ENCODE data around the gene RANBP1.

Gene RANBP1

DNA sequence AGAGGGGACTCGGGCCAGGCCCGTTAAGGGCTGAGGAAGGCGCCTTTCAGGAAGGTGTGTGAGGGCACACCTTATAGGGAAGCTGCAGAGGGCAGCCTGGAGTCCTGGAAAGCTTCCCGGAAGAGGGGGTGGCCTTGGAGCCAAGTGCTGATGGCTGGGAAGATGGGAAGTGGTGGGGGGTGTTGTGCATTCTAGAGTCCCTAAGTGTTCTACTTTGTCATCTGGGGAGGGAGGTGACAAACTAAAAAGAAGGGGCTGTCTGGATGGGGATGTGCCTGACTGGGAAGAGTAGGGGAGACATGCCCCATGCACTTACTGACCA is 22.5 kb downstream of the RANBP1 start:
- Histone ChIP-seq H3K4me3 (replicated peaks; ENCODE audit: insufficient read depth, low read length) (no peak overlapping the region), H3K27ac (replicated peaks) (no peak overlapping the region), H3K27me3 (ENCODE audit: insufficient read depth, poor library complexity, severe bottlenecking) (no peaks in the 10 kb centered on the region)
- TF ChIP-seq, protein P1, sequence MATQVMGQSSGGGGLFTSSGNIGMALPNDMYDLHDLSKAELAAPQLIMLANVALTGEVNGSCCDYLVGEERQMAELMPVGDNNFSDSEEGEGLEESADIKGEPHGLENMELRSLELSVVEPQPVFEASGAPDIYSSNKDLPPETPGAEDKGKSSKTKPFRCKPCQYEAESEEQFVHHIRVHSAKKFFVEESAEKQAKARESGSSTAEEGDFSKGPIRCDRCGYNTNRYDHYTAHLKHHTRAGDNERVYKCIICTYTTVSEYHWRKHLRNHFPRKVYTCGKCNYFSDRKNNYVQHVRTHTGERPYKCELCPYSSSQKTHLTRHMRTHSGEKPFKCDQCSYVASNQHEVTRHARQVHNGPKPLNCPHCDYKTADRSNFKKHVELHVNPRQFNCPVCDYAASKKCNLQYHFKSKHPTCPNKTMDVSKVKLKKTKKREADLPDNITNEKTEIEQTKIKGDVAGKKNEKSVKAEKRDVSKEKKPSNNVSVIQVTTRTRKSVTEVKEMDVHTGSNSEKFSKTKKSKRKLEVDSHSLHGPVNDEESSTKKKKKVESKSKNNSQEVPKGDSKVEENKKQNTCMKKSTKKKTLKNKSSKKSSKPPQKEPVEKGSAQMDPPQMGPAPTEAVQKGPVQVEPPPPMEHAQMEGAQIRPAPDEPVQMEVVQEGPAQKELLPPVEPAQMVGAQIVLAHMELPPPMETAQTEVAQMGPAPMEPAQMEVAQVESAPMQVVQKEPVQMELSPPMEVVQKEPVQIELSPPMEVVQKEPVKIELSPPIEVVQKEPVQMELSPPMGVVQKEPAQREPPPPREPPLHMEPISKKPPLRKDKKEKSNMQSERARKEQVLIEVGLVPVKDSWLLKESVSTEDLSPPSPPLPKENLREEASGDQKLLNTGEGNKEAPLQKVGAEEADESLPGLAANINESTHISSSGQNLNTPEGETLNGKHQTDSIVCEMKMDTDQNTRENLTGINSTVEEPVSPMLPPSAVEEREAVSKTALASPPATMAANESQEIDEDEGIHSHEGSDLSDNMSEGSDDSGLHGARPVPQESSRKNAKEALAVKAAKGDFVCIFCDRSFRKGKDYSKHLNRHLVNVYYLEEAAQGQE (IDR thresholded peaks at IDR 0.05; ENCODE audit: insufficient replicate concordance, low read depth): no peak
- TF ChIP-seq GABPA (IDR thresholded peaks at IDR 0.05; ENCODE audit: low read depth) (no peak), POLR2AphosphoS5 (IDR thresholded peaks at IDR 0.05; ENCODE audit: low read depth) (no peak), SPI1 (IDR thresholded peaks at IDR 0.05; ENCODE audit: borderline replicate concordance, low read depth) (no peak)
- TF ChIP-seq, protein P2, sequence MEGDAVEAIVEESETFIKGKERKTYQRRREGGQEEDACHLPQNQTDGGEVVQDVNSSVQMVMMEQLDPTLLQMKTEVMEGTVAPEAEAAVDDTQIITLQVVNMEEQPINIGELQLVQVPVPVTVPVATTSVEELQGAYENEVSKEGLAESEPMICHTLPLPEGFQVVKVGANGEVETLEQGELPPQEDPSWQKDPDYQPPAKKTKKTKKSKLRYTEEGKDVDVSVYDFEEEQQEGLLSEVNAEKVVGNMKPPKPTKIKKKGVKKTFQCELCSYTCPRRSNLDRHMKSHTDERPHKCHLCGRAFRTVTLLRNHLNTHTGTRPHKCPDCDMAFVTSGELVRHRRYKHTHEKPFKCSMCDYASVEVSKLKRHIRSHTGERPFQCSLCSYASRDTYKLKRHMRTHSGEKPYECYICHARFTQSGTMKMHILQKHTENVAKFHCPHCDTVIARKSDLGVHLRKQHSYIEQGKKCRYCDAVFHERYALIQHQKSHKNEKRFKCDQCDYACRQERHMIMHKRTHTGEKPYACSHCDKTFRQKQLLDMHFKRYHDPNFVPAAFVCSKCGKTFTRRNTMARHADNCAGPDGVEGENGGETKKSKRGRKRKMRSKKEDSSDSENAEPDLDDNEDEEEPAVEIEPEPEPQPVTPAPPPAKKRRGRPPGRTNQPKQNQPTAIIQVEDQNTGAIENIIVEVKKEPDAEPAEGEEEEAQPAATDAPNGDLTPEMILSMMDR (IDR thresholded peaks at IDR 0.05; ENCODE audit: insufficient read depth, low read length): no peak
- no peak for DNase-seq (ENCODE audit: low read depth in 1 of 2, low spot score in 1 of 2)

DNA sequence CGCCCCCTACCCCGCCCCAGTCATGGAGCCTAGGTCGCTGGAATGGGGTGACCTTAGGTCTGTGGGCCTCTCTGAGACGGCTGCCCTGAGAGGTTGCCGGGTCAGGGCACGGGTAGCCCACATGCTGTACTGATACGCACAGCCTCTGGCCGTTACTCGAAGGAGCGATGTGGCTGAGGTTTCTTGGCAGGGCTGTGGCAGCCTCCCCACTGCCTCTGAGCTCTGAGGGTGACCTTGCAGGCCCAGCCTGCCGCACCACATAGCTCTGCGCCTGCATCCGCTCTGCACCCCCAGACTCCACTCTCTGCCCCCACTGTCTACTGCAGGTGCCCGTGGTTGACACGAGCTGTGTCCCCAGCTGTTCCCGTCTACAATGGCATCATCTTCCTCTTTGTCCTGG is 23.0 kb downstream of the RANBP1 start:
- TF ChIP-seq SPI1 (IDR thresholded peaks at IDR 0.05; ENCODE audit: borderline replicate concordance, low read depth) (no peak), GABPA (IDR thresholded peaks at IDR 0.05; ENCODE audit: low read depth) (no peak)
- TF ChIP-seq, protein P2 (IDR thresholded peaks at IDR 0.05; ENCODE audit: insufficient read depth, low read length): no peak

DNA sequence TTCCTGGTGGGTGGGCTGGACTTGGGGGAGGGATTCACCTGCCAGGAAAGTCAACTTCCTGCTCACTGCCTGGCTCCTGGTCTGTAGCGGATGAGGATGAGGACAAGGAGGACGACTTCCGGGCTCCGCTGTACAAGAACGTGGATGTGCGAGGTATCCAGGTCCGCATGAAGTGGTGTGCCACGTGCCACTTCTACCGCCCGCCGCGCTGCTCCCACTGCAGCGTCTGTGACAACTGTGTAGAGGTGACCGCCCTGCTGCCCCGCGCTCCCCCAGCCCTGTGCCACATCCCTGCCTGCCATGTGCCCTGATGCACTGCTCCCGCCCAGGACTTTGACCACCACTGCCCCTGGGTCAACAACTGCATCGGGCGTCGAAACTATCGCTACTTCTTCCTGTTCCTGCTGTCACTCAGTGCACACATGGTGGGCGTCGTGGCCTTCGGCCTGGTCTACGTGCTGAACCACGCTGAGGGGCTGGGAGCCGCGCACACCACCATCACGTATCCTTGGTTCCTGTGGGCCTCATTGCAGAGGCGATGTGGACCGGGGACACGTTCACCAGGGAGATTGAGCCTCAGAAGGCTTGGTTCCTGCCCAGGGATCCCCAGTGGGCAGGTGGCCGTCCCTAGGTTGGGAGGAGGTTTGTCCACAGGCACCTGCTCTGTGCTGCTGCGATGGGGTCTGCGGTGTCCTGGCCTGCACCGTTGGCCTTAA is 23.6 kb downstream of the RANBP1 start:
- H3K27me3 ChIP-seq (ENCODE audit: insufficient read depth, poor library complexity, severe bottlenecking): no peaks in the 10 kb centered on the region
- DNase-seq (ENCODE audit: low read depth in 1 of 2, low spot score in 1 of 2): no peak
- TF ChIP-seq GABPA (IDR thresholded peaks at IDR 0.05; ENCODE audit: low read depth) (no peak), POLR2AphosphoS5 (IDR thresholded peaks at IDR 0.05; ENCODE audit: low read depth) (no peak), SPI1 (IDR thresholded peaks at IDR 0.05; ENCODE audit: borderline replicate concordance, low read depth) (no peak)
- TF ChIP-seq, protein P2 (IDR thresholded peaks at IDR 0.05; ENCODE audit: insufficient read depth, low read length): no peak
- TF ChIP-seq, protein P1 (IDR thresholded peaks at IDR 0.05; ENCODE audit: insufficient replicate concordance, low read depth): no peak
- no peak overlapping the region for H3K4me3 ChIP-seq (replicated peaks; ENCODE audit: insufficient read depth, low read length)
- H3K27ac ChIP-seq (replicated peaks): no peak overlapping the region

More for the DNA sequence above, 23.0 kb downstream of the RANBP1 start:
- Histone ChIP-seq H3K27me3 (ENCODE audit: insufficient read depth, poor library complexity, severe bottlenecking) (no peaks in the 10 kb centered on the region), H3K4me3 (replicated peaks; ENCODE audit: insufficient read depth, low read length) (no peak overlapping the region), H3K27ac (replicated peaks) (no peak overlapping the region)
- DNase-seq (ENCODE audit: low read depth in 1 of 2, low spot score in 1 of 2): no peak

DNA sequence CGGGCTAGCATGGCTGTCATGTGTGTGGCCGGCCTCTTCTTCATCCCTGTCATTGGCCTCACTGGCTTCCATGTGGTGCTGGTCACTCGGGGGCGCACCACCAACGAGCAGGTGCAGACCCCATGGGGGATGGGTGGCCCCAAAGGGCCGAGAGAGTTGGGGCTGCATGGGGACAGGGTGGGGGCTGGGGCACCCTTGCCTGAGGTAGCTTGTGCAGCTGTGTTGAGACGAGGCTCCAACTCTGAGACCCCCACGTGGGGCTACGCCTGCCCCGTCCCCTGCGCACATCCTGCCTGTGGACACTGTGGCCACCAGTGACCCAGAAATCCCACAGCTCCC is 24.2 kb downstream of the RANBP1 start:
- no peaks in the 10 kb centered on the region for H3K27me3 ChIP-seq (ENCODE audit: insufficient read depth, poor library complexity, severe bottlenecking)
- H3K4me3 ChIP-seq (replicated peaks; ENCODE audit: insufficient read depth, low read length): no peak overlapping the region
- no peak overlapping the region for H3K27ac ChIP-seq (replicated peaks)
- DNase-seq (ENCODE audit: low read depth in 1 of 2, low spot score in 1 of 2): no peak
- no peak for TF ChIP-seq GABPA (IDR thresholded peaks at IDR 0.05; ENCODE audit: low read depth)
- no peak for TF ChIP-seq SPI1 (IDR thresholded peaks at IDR 0.05; ENCODE audit: borderline replicate concordance, low read depth)
- no peak for TF ChIP-seq POLR2AphosphoS5 (IDR thresholded peaks at IDR 0.05; ENCODE audit: low read depth)
- TF ChIP-seq, protein P1 (IDR thresholded peaks at IDR 0.05; ENCODE audit: insufficient replicate concordance, low read depth): no peak
- TF ChIP-seq, protein P2 (IDR thresholded peaks at IDR 0.05; ENCODE audit: insufficient read depth, low read length): no peak
